Psoas muscle (tissue), 8 donors: Measurements from ENCODE around the gene PYGM. TPM values are rescaled to one million over a fixed set of nuclear protein-coding genes. Genes with fewer than 3 reads are reported as not detected.

Experiments
- ATAC-seq, 4 donors: fragments of 200-7000 bp; cut with Tn5 transposase; one replicate each; pipeline ENCODE4 v1.9.1; 2020; ENCODE audit warnings: moderate library complexity in 3 of 4, mild to moderate bottlenecking in 2 of 4
- DNase-seq, 2 donors: peaks; one replicate each; pipeline ENCODE4 v3.0.0-alpha.2; 2020
- H3K27ac ChIP-seq: fragments of 200-600 bp; one replicate; pipeline ENCODE4 v1.8.0; 2022
- H3K27me3 ChIP-seq, 3 donors: fragments of 200-600 bp in 1 of 3; one replicate each; pipeline versions ENCODE4 v1.6.1 to v1.8.0; 2013 to 2022; ENCODE audit warnings: low read length in 2 of 3, mild to moderate bottlenecking in 2 of 3, moderate library complexity in 1 of 3; ENCODE audit not compliant: insufficient read depth in 3 of 3
- H3K36me3 ChIP-seq, 2 donors: fragments of 200-600 bp in 1 of 2; one replicate each; pipeline versions ENCODE4 v1.6.1 to v1.8.0; 2013 to 2022; ENCODE audit warnings: low read depth in 1 of 2, mild to moderate bottlenecking in 1 of 2, moderate library complexity in 1 of 2; ENCODE audit not compliant: insufficient read depth in 1 of 2
- H3K4me1 ChIP-seq: fragments of 200-600 bp; one replicate; pipeline ENCODE4 v1.8.0; 2022
- H3K4me3 ChIP-seq: fragments of 200-600 bp; one replicate; pipeline ENCODE4 v1.8.0; 2022; ENCODE audit warnings: mild to moderate bottlenecking
- H3K9me3 ChIP-seq: fragments of 200-600 bp; one replicate; pipeline ENCODE4 v1.8.0; 2022
- WGBS, 3 donors: extraction: QIAGEN DNeasy Blood & Tissue Kit; methylation state at CpG; one replicate each; pipeline versions ENCODE4 v1.1.6 to v1.1.7; 2013; 5-methylcytosine and 5-hydroxymethylcytosine counted together
- intact Hi-C, 2 donors: fragments of 100-400 bp; cut with DNase I; formaldehyde crosslinking; loops; one replicate each; pipeline versions ENCODE4 v1.11.0 to v1.14.2; 2022
- polyA plus RNA-seq, 3 donors: library from polyadenylated mRNA; stranded (reverse); fragments of 200-250 nt; gene quantifications; one replicate each; pipeline ENCODE4 v1.2.3, GENCODE V29; 2013
- total RNA-seq, 4 donors: library from RNA; stranded (reverse); fragmentation: NEBNext Ultra II Directional in 2 of 4; extraction: Animal tissue kit (Norgen Biotek cat#: 25700) in 2 of 4; gene quantifications; one replicate each; pipeline versions ENCODE4 v1.2.1 to v1.2.4, GENCODE V29; 2021 to 2023
- TF ChIP-seq, protein P1 (sequence below): fragments of 200-600 bp; IDR thresholded peaks from one replicate; pipeline ENCODE4 v1.8.0; 2022; ENCODE audit warnings: antibody characterized with exemption
- donor health status: healthy with polysubstance abuse.
- donor health status: DM: no; HTN: no; CAD: no; lungs with moderate emphysema.
- donor health status: Bipolar disorder and iron deficiency.
- donor health status: healthy.
- donor health status: DM: yes; HTN: yes; CAD: no.
- donor health status: DM: no; HTN: no; CAD: no.
- donor health status: DM: no; HTN: no; CAD: no.
- donor health status: DM: yes; HTN: yes; CAD: no.

The PYGM gene
- total and polyA plus RNA-seq, 7 donors = 511 to 2,203 (median 1,729) TPM

GRCh38 chr11:64774144-64774543 lies 14.4 kb upstream of the PYGM start:
- Histone ChIP-seq H3K9me3 (no peaks in the 10 kb centered on the region), H3K36me3 (peaks cover 30 to 84% of the 10 kb centered on the region in 2 donors), H3K4me1 (peaks cover 61% of the 10 kb centered on the region), H3K27ac (peak overlapping the region; percentile 7), H3K4me3 (no peak overlapping the region), H3K27me3 (no peaks in the 10 kb centered on the region)
- TF ChIP-seq, protein P1, sequence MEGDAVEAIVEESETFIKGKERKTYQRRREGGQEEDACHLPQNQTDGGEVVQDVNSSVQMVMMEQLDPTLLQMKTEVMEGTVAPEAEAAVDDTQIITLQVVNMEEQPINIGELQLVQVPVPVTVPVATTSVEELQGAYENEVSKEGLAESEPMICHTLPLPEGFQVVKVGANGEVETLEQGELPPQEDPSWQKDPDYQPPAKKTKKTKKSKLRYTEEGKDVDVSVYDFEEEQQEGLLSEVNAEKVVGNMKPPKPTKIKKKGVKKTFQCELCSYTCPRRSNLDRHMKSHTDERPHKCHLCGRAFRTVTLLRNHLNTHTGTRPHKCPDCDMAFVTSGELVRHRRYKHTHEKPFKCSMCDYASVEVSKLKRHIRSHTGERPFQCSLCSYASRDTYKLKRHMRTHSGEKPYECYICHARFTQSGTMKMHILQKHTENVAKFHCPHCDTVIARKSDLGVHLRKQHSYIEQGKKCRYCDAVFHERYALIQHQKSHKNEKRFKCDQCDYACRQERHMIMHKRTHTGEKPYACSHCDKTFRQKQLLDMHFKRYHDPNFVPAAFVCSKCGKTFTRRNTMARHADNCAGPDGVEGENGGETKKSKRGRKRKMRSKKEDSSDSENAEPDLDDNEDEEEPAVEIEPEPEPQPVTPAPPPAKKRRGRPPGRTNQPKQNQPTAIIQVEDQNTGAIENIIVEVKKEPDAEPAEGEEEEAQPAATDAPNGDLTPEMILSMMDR = no peak
- intact Hi-C loops = no loop called here
- 47 to 59% (median 48%) methylated on average over 5 of the region's 5 CpGs for WGBS, 3 donors
- no peak for DNase-seq
- ATAC-seq = no peak

DNA sequence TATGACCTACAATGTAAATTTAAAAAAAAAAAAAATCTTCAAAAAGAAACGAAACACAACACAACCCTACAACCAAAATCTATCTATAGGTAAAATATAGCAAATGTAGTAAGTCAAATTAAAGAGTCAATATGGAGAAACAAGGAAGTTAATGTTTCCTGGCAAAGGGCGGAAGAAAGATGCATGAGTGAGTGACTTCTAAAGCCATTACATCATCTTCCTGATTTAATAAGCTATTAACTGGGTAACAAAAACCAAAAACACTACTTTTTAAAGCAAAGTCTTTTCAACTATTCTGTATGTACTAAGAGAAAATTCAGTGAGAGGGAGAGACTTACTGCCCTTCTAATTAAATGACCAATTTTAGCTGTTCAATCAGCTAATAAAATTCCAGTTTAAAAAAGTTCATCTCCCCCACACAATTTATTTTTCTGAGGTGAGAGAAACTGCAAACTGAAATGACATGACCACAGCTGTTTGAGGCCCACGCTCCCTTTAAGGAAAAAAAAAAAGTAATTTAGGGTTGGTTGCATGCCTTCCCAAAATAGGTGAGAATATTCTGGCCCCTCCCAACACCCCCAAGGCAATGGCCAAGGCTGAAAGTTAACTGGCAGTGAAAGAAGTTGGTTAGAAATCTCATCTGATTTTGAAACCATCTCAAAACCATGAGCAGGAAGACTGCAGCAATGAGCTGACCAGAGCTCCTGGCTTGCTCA lies 12.7 kb upstream of the PYGM start:
- TF ChIP-seq, protein P1 = no peak
- Histone ChIP-seq H3K4me1 (peaks cover 71% of the 10 kb centered on the region), H3K4me3 (no peak overlapping the region), H3K36me3 (peaks cover 42 to 100% of the 10 kb centered on the region in 2 donors), H3K27me3 (no peaks in the 10 kb centered on the region), H3K9me3 (no peaks in the 10 kb centered on the region), H3K27ac (peak overlapping the region; percentile 44)
- no peak for DNase-seq
- no peak for ATAC-seq
- intact Hi-C loops = no loop called here
- WGBS, 3 donors = 34 to 55% (median 50%) methylated on average over 3 of the region's 3 CpGs

- Histone ChIP-seq H3K9me3 (no peaks in the 10 kb centered on the region), H3K27me3 (no peaks in the 10 kb centered on the region), H3K27ac (peak overlapping the region; percentile 44), H3K4me1 (peaks cover 69% of the 10 kb centered on the region), H3K4me3 (no peak overlapping the region), H3K36me3 (peaks cover 48 to 100% of the 10 kb centered on the region in 2 donors)
- ATAC-seq (no peak), DNase-seq (no peak)
- WGBS, 3 donors = 75 to 90% (median 80%) methylated on average over 2 of the region's 2 CpGs
- TF ChIP-seq, protein P1 = no peak
- intact Hi-C loops = no loop called here
These were observed 12.1 kb upstream of the PYGM start for GRCh38 chr11:64771861-64772260.

- no peak overlapping the region for H3K4me3 ChIP-seq
- intact Hi-C loops = no loop called here
- TF ChIP-seq, protein P1 = no peak
- peaks cover 42 to 100% of the 10 kb centered on the region in 2 donors for H3K36me3 ChIP-seq
- peak in 1 of 2 donors; percentile 40 for DNase-seq
- WGBS, 3 donors = 89 to 93% (median 91%) methylated on average over 12 of the region's 12 CpGs
- H3K9me3 ChIP-seq = no peaks in the 10 kb centered on the region
- H3K27ac ChIP-seq = no peak overlapping the region
- H3K4me1 ChIP-seq = peaks cover 57% of the 10 kb centered on the region
- no peak for ATAC-seq
- no peaks in the 10 kb centered on the region for H3K27me3 ChIP-seq
These were observed 10.3 kb upstream of the PYGM start for GRCh38 chr11:64770120-64770519.

DNA sequence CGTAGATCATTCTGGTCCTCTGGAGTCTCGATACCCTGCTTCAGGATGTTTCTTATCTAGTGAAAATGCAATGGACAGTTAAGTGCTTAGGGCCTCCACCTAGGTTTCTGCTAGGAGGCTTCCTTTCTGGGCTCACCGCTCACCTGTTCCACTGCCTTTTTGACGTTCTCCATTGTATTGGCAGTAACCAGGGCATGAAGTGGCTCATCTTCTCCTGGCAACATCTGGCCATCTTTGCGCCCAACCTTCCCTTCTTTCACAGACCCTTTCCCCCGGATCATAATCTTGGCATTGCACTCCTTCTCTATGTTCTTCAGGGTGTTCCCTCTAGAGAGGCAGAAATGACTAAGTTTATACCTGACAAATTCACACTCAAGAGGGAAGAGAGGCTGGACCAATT lies 9.5 kb upstream of the PYGM start:
- DNase-seq (no peak), ATAC-seq (no peak)
- 75 to 81% (median 81%) methylated on average over 6 of the region's 6 CpGs for WGBS, 3 donors
- Histone ChIP-seq H3K27me3 (no peaks in the 10 kb centered on the region), H3K4me3 (no peak overlapping the region), H3K36me3 (peaks cover 45 to 100% of the 10 kb centered on the region in 2 donors), H3K9me3 (no peaks in the 10 kb centered on the region), H3K4me1 (peaks cover 57% of the 10 kb centered on the region), H3K27ac (no peak overlapping the region)
- TF ChIP-seq, protein P1 = no peak
- intact Hi-C loops = no loop called here
